ENCODE measurements around the gene NBAS.
"Not testable (repeated sequence)": the region's sequence is repeated elsewhere in the genome, so short reads cannot be mapped to it uniquely, and the experiment has no call there.

The NBAS gene

DNA sequence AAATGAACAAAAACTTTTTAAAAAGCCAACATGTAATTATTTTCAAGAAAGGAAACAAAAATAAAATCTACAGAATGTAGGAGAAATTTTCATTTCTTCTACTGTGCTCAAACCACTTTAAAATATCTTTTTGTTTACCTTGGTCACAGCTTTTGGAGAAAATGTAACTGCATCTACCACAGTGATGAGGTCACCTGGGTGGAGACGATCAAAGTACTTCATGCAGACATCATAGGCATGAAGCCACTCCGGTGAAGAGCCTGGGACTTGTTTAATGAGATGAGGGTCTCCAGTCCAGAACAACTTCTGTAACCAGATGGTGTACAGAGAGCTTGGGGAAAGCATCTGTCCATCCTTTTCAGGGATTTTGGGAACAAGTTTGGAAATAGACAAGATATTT, 285.8 kb downstream of the NBAS start:
- in situ Hi-C loops (cut with MboI; ENCODE audit: low sequenced_read_pairs) = no loop called here

DNA sequence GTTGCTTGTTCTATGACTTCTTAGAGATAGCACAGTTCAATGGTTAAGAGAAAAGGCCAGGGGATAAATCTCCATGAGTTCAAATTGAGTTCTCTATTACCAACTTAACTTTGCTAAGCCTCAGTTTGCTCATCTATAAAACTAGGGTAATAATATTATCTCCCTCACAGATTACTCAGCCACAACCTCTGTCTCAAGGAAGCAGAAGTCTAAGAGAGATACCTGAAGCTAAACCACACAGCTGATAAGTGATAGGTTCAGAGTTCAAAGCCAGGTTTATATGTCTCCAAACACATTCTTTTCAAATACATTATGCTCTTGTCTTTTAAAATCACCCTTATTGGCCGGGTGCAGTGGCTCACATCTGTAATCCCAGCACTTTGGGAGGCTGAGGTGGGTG, 287.7 kb downstream of the NBAS start:
- in situ Hi-C loops (cut with MboI; ENCODE audit: low sequenced_read_pairs) = no loop called here

DNA sequence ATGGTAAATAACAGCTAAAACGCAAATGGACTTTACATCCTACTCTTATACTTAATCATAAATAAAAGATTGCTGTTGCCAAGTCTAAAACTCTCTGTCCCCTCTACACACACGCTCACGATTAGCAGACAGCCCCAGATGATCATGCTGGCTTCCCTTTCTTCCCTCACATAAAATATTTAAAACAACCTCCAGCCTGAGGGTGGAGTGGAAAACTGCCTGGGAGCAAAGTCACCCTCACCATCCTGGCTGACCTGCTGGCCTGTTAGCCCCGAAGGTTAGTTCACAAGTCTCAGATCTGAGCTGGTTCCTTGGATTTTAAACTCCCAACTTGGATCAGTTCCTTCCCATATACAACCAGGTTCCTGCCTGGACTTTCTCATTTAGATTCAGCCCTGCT, 288.2 kb downstream of the NBAS start:
- in situ Hi-C loops (cut with MboI; ENCODE audit: low sequenced_read_pairs) = no loop called here

DNA sequence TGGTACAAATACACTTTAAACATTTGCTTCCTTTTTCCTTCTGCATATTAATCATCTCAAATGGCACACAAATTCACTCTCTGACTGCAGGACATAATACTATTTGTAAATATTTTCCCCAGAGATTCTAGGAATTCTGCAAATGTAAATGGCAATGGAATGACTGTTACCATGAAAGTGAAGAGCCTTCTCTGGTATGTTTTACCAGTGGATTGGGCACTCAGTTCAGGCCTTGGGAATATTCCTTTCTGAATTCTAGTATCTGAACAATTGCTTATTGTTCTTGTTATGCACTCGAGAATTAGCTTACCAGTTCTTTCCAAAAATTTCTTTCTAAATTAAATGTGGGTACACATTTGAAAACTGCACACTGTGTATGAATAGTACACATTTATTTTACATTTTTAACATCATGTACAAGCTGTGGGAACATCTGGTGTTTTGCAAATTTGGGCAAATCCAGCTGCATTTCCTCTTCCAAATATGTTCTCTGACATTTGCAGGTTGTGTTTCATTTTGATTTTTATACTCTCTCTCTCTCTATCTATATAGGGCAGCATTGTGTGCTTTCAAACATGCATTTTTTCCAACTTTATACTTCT, 289.1 kb downstream of the NBAS start:
- in situ Hi-C loops (cut with MboI; ENCODE audit: low sequenced_read_pairs) = no loop called here

DNA sequence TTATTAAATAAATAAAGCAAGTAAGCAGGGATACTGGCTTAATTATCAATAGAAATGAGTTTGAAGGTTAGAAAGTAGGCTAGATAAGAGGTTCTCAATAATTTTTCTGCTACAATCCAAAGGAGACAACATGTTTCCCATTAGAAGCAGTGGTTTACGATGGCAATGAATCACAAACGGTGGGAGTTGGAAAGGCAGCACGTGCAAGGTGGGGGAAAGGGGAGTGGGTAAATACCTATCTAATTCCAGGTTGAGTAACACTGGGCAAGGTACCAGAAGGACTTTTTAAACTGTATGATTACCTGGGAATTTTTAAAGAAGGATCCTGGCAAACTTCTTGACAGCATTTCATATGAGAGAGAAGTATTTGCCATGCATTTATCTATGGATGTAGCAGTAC, 289.9 kb downstream of the NBAS start:
- in situ Hi-C loops (cut with MboI; ENCODE audit: low sequenced_read_pairs) = no loop called here

DNA sequence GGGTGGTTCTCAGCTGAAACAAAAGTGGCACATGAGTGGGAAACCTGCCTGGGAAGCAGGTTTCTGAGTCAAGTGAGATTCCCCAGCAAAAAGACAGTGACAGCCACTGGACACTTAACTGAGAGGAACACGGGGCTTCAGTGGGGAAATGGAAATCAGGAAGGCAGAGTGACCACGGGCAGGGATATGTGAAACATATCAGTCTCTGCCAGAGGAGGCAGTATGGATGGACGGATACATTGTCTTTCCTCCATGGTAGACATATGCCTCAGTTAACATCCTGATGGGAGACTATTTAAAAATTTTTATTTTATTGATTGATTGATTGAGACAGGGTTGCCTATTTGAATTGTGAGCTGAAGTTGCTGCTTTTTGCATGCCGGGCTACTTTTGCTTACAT, 292.1 kb downstream of the NBAS start:
- in situ Hi-C loops (cut with MboI; ENCODE audit: low sequenced_read_pairs) = no loop called here

DNA sequence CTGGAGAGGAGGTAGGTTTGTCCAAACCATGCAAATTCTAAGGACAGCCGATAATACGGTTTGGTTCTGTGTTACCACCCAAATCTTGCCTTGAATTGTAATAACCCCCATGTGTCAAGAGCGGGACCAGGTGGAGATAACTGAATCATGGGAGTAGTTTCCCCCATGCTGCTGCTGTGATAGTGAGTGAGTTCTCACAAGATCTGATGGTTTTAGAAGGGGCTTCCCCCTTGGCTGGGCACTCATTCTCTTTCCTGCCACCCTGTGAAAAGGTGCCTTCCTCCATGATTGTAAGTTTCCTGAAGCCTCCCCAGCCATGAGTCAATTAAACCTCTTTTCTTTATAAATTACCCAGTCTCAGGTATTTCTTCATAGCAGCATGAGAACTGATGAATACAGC, 295.2 kb downstream of the NBAS start:
- in situ Hi-C loops (cut with MboI; ENCODE audit: low sequenced_read_pairs) = no loop called here

DNA sequence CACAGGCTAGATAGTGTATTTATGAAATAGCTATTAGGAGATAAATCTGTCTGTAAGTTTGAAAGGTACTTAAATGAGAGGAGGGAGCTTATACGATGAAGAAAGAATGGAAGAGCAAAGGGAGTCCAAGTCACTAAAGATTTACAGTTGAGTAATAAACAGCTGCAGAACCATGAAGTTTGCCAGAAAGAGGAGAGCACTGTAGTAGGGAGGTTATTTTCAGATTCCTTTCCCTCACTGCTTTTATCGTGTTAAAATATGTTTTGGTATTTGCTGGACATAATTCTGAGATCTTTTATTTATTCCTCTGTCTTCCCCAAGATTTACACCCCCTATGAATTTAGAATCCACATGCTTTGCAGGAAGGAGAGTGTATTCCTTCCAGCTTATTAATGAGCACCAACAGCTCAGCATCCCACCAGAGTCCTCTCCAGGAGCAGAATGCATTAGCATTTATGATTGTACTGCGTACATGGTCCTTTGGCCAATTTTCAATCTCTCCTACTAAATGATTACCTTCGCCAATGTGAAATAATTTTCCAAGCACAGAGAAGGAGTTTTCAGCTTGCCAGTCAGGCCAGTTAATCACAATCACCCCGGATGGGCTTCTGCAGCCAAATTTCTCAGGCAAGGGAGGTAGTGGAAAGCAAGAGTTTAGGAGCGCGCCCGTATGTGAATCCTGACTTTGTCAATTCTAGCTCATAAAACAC, 297.0 kb downstream of the NBAS start:
- in situ Hi-C loops (cut with MboI; ENCODE audit: low sequenced_read_pairs) = no loop called here

DNA sequence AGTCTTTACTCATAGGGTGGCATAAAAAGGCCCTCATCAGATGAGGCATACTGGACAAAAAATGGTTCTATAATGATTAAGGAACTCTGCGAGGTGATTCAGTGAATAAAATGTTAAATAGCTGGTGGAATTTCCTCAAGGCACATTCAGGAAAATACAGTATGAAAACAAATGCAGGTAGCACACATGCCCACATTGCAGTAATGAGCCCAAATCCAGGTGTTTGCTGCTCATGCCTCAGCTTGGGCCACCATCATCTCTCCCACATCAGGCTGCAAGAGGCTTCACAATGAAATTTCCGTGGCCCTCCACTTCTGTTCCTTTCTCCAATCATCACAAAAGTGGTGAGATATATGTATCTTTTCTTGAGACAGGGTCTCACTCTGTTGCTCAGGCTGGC, 298.3 kb downstream of the NBAS start:
- in situ Hi-C loops (cut with MboI; ENCODE audit: low sequenced_read_pairs) = no loop called here

DNA sequence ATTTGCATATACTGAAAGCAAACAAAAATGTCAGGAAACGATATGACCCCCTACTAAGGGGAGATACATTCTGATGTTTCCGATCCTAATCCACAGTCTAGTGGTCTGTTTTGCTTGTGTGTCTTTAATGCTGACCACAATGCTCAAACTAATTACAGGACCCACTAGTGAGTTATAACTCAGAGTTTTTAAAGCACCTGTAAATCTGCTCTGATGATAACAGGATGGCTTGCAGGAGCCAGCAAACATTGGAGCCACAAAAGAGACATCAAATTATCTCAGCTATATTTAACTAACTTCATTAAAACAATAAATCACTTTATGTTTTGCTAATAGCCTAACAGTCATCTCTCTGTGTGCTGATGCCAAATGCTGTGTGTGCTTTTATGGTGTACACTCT, 300.3 kb downstream of the NBAS start:
- in situ Hi-C loops (cut with MboI; ENCODE audit: low sequenced_read_pairs) = no loop called here

DNA sequence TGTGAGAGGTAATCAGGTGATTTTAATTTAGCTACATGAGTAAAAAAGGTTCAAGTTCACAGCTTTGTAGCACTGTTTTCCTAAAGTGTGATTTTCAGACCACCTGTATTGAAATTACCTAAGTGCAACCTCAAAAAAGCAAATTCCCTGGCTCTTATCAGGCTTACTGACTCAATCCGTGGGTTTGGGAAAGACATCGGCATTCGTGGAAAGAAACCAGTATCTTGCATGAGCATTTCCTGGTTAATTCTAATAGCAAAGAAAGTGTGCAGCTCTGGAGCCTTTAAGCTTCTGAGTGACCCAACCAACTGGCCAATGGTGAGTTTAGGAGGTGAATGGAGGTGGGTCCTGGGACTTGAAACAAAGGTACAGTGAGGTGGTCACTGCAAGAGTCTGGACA, 300.9 kb downstream of the NBAS start:
- in situ Hi-C loops (cut with MboI; ENCODE audit: low sequenced_read_pairs) = no loop called here

DNA sequence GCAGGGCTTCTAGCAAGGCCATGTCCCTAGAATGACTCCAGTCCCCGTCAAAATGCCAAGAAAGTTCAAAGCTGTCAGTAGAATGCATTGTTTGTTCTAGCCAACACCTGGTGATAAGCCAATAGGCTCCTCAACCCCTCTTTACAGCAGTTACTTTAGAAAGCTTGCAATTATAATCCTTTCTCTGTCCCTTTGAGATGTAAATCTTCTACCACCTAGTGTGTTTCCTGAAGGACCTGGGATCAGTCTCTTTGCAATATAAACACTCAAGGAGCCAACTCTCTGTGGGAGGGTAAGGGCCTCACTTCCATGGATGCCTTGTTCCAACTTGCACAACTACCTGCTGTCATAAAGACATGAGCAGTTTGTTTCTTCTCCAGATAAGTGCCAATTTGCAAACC, 301.8 kb downstream of the NBAS start:
- in situ Hi-C loops (cut with MboI; ENCODE audit: low sequenced_read_pairs) = no loop called here

DNA sequence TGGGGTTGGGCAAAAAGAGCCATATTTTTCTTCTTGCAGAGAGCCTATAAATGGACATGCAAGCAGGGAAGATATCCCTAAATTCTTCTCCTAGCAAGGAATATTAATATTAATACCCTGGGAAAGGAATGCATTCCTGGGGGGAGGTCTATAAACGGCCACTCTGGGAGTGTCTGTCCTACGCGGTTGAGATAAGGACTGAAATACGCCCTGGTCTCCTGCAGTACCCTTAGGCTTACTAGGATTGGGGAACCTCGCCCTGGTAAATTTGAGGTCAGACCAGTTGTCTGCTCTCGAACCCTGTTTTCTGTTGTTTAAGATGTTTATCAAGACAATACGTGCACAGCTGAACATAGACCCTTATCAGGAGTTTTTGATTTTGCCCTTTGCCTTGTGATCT, 302.7 kb downstream of the NBAS start:
- in situ Hi-C loops (cut with MboI; ENCODE audit: low sequenced_read_pairs) = not testable (repeated sequence)

DNA sequence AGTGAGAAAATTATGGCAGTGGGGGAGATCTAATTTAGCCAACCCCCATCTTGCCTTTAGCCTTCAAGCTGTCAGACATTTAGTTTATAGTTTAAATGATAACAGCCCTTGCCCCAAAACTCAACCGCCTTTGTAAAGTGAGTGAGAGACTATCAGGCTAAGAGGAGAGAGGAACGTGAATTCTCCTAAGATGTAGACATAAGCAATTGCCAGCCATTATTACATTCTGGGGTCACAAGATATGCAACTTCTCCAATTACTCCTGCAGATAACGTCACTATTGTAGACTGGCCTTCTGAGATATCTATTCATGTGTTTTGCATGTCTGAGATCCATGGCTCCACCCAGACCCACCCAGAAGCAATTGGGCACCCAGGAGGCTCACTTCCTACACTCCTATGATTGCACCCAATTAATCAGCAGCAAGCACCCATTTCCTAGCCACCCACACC, 307.3 kb downstream of the NBAS start:
- in situ Hi-C loops (cut with MboI; ENCODE audit: low sequenced_read_pairs) = no loop called here

DNA sequence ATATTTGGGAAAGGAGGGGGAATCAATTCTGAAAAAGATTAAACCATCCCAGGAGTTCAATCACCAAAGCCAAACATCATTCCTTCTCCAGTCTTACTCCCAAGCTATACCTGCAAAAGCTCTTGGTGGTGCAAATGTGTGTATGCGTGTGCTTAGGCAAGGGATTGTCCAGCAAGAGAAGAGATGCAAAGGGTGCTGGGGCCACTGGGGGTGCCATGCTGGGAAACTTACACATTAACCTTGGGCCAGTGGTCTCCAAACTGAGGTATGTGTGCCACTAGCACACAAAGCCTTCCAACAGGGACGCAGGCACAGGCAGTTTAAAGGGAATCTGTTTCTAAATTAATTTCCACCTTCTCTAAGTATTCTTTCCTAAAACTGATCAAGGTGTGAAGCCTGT, 307.9 kb downstream of the NBAS start:
- in situ Hi-C loops (cut with MboI; ENCODE audit: low sequenced_read_pairs) = no loop called here

DNA sequence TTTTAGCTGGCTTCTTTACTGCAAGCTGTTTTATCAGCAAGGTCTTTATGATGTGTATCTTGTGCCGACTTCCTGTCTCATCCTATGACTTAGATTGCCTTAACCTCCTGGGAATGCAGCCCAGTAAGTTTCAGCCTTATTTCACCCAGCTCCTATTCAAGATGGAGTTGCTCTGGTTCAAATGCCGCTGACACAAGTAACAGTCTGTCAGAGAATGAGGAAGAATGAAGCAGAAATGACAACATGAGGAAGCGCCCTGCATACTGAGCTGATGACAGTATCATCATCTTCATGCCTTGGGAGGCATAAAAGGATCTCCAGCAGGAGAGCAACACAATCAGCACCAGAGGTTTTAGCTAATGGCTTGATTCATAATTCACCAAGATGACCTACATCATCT, 309.4 kb downstream of the NBAS start:
- in situ Hi-C loops (cut with MboI; ENCODE audit: low sequenced_read_pairs) = no loop called here

DNA sequence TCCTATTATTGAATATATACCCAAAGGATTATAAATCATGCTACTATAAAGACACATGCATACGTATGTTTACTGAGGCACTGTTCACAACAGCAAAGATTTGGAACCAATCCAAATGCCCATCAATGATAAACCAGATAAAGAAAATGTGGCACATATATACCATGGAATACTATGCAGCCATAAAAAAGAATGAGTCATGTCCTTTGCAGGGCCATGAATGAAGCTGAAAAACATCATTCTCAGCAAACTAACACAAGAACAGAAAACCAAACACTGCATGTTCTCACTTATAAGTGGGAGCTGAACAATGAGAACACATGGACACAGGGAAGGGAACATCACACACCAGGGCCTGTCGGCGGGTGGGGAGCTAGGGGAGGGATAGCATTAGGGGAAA, 310.2 kb downstream of the NBAS start:
- in situ Hi-C loops (cut with MboI; ENCODE audit: low sequenced_read_pairs) = not testable (repeated sequence)

DNA sequence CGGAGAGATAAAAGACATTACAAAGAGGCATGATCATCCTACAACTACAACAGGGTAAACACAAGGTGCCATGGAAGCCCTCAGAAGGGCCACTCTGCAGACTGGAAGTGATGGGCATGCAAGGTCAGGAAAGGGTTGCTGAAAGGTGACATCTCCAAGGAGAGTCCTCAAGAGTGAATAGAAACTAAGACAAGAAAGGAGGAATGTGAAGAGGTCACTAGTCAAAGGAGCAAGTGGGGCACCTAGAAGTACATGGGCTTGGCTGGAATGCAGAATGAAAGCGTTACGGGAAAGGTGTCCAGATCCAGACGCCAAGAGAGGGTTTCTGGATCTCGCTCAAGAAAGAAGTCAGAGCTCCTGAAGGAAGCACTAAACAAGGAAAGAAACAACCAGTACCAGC, 314.3 kb downstream of the NBAS start:
- in situ Hi-C loops (cut with MboI; ENCODE audit: low sequenced_read_pairs) = no loop called here

DNA sequence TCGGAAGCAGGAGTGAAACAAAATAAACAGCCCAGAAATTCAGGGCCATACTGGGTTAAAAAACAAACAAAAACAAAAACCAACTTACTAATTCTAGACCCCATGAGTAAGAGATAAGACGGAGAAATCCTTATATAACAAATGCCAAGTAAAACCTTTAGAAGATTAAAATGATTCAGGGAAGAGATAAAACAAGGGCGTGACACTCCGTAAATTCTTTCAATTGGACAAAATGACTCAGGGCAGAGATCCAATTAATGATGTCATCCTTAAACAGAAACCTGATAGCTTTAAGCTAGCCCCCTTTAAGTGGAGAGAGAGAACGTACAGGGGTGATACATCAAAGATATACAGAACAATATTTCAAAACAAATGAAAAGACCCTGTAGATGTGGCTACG, 317.4 kb downstream of the NBAS start:
- in situ Hi-C loops (cut with MboI; ENCODE audit: low sequenced_read_pairs) = no loop called here

DNA sequence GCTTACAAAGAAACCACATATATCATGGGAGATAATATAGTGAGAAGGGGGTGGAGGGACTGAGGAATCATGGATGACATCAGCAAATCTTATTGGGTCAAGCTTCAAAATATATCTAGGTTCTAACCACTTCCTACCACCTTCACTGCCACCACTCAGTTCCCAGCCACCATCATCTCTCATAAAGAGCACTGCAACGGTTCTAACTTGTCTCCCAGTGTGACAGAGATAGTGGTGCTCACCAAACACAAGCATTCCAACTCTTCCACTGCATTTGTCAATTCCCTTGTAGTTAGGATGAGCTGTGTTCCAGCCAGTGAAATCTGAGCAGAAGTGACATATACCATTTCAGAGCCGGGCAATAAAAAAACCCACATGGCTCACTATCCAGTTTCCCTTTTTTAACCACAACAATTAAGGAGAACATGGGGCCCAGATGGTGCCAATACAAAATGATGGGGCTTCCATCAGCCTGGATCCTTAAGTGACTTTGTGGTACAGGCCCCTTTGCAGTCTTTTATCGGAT, 318.1 kb downstream of the NBAS start:
- in situ Hi-C loops (cut with MboI; ENCODE audit: low sequenced_read_pairs) = no loop called here

DNA sequence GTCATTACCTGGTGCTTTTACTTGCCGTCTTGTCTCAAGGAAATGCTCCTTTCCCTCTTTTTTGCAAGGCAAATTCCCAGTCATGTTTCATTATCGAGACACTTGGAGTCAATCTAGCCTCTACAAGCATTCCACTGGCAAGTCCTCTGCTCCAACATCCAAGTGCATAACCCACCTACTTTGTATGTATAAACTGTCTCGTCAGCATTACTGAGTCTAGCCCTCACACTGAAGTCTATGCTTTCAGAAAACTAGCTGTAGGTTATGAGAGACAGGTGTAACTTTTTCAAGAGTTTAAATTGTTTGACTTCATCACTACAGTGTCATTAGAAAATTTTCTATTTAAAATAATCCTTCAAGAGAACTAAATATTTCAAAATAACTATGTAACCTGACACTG, 319.2 kb downstream of the NBAS start:
- in situ Hi-C loops (cut with MboI; ENCODE audit: low sequenced_read_pairs) = no loop called here

DNA sequence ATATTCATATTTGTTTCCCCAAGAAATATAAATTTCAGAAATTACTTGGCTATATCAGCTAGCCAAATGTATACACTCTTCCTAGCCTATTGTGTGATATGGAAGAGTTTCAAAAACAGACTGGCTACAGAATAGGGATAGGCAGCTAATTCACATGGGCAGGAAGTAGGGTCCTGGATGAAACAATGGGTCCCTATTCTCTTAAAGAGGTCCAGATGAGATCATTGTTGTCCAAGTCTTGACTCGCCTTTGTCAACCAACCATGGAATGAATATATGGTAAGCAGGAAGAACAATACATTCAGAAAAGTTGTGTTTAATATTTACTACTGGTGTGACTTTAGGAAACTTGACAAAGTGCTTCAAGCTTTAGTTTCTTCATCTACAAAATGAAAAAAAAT, 319.9 kb downstream of the NBAS start:
- in situ Hi-C loops (cut with MboI; ENCODE audit: low sequenced_read_pairs) = no loop called here

DNA sequence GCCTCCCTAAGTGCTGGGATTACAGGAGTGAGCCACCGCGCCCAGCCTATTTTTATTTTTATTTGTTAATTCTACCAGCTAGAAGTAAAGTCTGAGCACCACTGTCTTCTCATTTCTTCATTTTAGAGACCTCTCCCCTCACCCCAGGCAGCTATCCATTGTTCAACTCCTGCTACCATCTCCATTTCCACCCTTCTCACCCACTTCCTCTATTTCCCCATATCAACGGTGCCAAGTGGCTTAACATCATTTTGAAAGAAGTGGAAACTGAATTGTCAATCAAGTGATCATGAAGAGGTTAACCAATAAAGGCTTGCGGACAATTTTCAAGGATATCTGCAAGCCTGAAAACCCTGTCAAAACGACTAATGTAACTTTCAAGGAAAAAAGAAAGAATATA, 323.1 kb downstream of the NBAS start:
- in situ Hi-C loops (cut with MboI; ENCODE audit: low sequenced_read_pairs) = no loop called here
